HG03432 (cell line): Measurements from ENCODE around the gene ANKRD34C.

Experiments used
- ATAC-seq: cut with Tn5 transposase; IDR thresholded peaks from one replicate; pipeline ENCODE4 v1.9.1; 2021; ENCODE audit warnings: mild to moderate bottlenecking, moderate library complexity; ENCODE audit not compliant: unreplicated experiment

Gene ANKRD34C

GRCh38 chr15:79282371-79283251, at the start of gene ANKRD34C:
ANKRD34C (plus strand) TSS chr15:79282722; CDS start chr15:79293285, 10,563 bp downstream.
- ATAC-seq: no peak

GRCh38 chr15:79233236-79233635, 49.3 kb upstream of the ANKRD34C start:
- no peak for ATAC-seq

GRCh38 chr15:79240036-79240435, 42.5 kb upstream of the ANKRD34C start:
- no peak for ATAC-seq

GRCh38 chr15:79243723-79244122, 38.8 kb upstream of the ANKRD34C start:
- no peak for ATAC-seq

GRCh38 chr15:79244876-79245275, 37.6 kb upstream of the ANKRD34C start:
- ATAC-seq: no peak

- ATAC-seq: no peak
Measured at GRCh38 chr15:79248183-79248582, 34.3 kb upstream of the ANKRD34C start.

- no peak for ATAC-seq
Measured at GRCh38 chr15:79257454-79257853, 25.1 kb upstream of the ANKRD34C start.

GRCh38 chr15:79261836-79262235, 20.7 kb upstream of the ANKRD34C start:
- no peak for ATAC-seq

GRCh38 chr15:79265167-79265566, 17.4 kb upstream of the ANKRD34C start:
- ATAC-seq: no peak

- ATAC-seq: no peak
Measured at GRCh38 chr15:79265987-79266579, 16.4 kb upstream of the ANKRD34C start.

GRCh38 chr15:79283252-79284048, 928 bp downstream of the ANKRD34C start:
- ATAC-seq: no peak

- ATAC-seq: no peak
Measured at GRCh38 chr15:79290642-79291275, 8.2 kb downstream of the ANKRD34C start.

GRCh38 chr15:79292011-79292410, 9.5 kb downstream of the ANKRD34C start:
- no peak for ATAC-seq

- no peak for ATAC-seq
Measured at GRCh38 chr15:79294075-79294474, 11.6 kb downstream of the ANKRD34C start.

GRCh38 chr15:79296583-79296982, 14.1 kb downstream of the ANKRD34C start:
- no peak for ATAC-seq

- ATAC-seq: no peak
Measured at GRCh38 chr15:79299126-79299840, 16.8 kb downstream of the ANKRD34C start.

GRCh38 chr15:79299841-79300235, 17.3 kb downstream of the ANKRD34C start:
- ATAC-seq: no peak

- ATAC-seq: no peak
Measured at GRCh38 chr15:79307251-79307650, 24.7 kb downstream of the ANKRD34C start.

GRCh38 chr15:79308874-79309273, 26.4 kb downstream of the ANKRD34C start:
- ATAC-seq: no peak

- ATAC-seq: peak; percentile 44
Measured at GRCh38 chr15:79310612-79310984, 28.1 kb downstream of the ANKRD34C start.
